K562 (cell line): ENCODE results near the gene CDYL. TPM values are rescaled to one million over a fixed set of nuclear protein-coding genes. Genes with fewer than 3 reads are reported as not detected.

Experiments
- ATAC-seq: fragments of 200-7000 bp; cut with Tn5 transposase; 3 replicates; pipeline ENCODE4 v1.9.1; 2020; ENCODE audit warnings: moderate library complexity
- BruUV-seq: library from RNA; stranded (reverse); fragments of 400-500 nt; replicated peaks from 2 replicates; lab custom pipeline; 2021; lab: Mats Ljungman, UMichigan
- CTCF ChIA-PET: fragments of 300-600 bp; formaldehyde crosslinking; extraction: SDS; loops from one replicate; lab custom pipeline; 2021; ENCODE audit warnings: low intra/inter-chr PET ratio; lab: Yijun Ruan, JAX
- POLR2A ChIA-PET: fragments of 300-600, 350-650 bp; sonication (Branson Sonifier 250); formaldehyde crosslinking; extraction: SDS; loops from one replicate; lab custom pipeline; 2021; ENCODE audit warnings: antibody characterized with exemption, inconsistent platforms; lab: Yijun Ruan, JAX
- DNase-seq, 4 experiments: peaks; one replicate each; pipeline versions ENCODE4 v3.0.0 to v3.0.0-alpha.2; 2011 to 2018; ENCODE audit warnings: low spot score in 3 of 4, mixed read lengths in 3 of 4; ENCODE audit errors: extremely low read depth in 1 of 4
- FAIRE-seq: peaks from 2 replicates; lab custom pipeline; 2011; peaks lifted over from hg19 to GRCh38; lab: Jason Lieb, UNC
- H2AFZ ChIP-seq: 2 replicates; pipeline ENCODE4 v1.6.0; 2011; ENCODE audit warnings: low read depth, low read length, control low read depth, inconsistent platforms
- H3K27ac ChIP-seq: fragments of 200-600 bp; 3 replicates; pipeline ENCODE4 v1.8.0; 2011; ENCODE audit warnings: low read depth, mild to moderate bottlenecking, control low read depth, inconsistent platforms, low read length, moderate library complexity, mixed read lengths; ENCODE audit errors: extremely low read depth
- H3K27me3 ChIP-seq, 2 experiments: fragments of 300-600 bp in 1 of 2; 2 replicates in 1 of 2; 3 replicates in 1 of 2; pipeline versions ENCODE4 v1.6.0 to v1.8.0; 2011; ENCODE audit warnings: inconsistent platforms in 2 of 2, low read length in 2 of 2, mild to moderate bottlenecking in 1 of 2, mixed read lengths in 1 of 2, moderate library complexity in 1 of 2; ENCODE audit not compliant: control insufficient read depth in 2 of 2, insufficient read depth in 2 of 2
- H3K36me3 ChIP-seq: fragments of 300-600 bp; 3 replicates; pipeline ENCODE4 v1.8.0; 2011; ENCODE audit warnings: mild to moderate bottlenecking, low read length, inconsistent platforms; ENCODE audit not compliant: control insufficient read depth, insufficient read depth
- H3K4me1 ChIP-seq, 2 experiments: fragments of 200-600 bp in 1 of 2; replicated peaks in 1 of 2; 2 replicates in 1 of 2; 3 replicates in 1 of 2; pipeline versions ENCODE4 v1.5.1 to v1.8.0; 2011; ENCODE audit warnings: inconsistent platforms in 2 of 2, low read length in 2 of 2, mild to moderate bottlenecking in 1 of 2, mixed read lengths in 1 of 2, moderate library complexity in 1 of 2; ENCODE audit not compliant: control insufficient read depth in 2 of 2, insufficient read depth in 2 of 2
- H3K4me2 ChIP-seq: 2 replicates; pipeline ENCODE4 v1.6.1; 2011; ENCODE audit warnings: low read length, control low read depth, inconsistent platforms, mixed read lengths; ENCODE audit not compliant: insufficient read depth
- H3K4me3 ChIP-seq: fragments of 200-600 bp; sonication (generic), shearing (Covaris generic); 2 replicates; pipeline ENCODE4 v1.5.1; 2016; ENCODE audit warnings: control low read depth, inconsistent platforms
- H3K79me2 ChIP-seq: fragments of 200-600 bp; 3 replicates; pipeline ENCODE4 v1.8.0; 2011; ENCODE audit warnings: low read length, inconsistent platforms; ENCODE audit not compliant: control insufficient read depth, insufficient read depth
- H3K9ac ChIP-seq, 2 experiments: 2 replicates each; pipeline versions ENCODE4 v1.6.0 to v1.6.1; 2011; ENCODE audit warnings: low read depth in 2 of 2, low read length in 2 of 2, control low read depth in 1 of 2, inconsistent platforms in 1 of 2, mild to moderate bottlenecking in 1 of 2, mixed read lengths in 1 of 2; ENCODE audit not compliant: insufficient read depth in 1 of 2
- H3K9me1 ChIP-seq: one replicate; pipeline ENCODE4 v1.6.0; 2011; ENCODE audit warnings: inconsistent platforms, mild to moderate bottlenecking, low read length, moderate library complexity; ENCODE audit not compliant: control insufficient read depth, insufficient read depth
- H3K9me3 ChIP-seq: replicated peaks from 2 replicates; pipeline ENCODE4 v1.5.1; 2011; ENCODE audit warnings: low read depth, low read length, inconsistent platforms; ENCODE audit not compliant: control insufficient read depth, insufficient read depth
- H4K20me1 ChIP-seq: replicated peaks from 2 replicates; pipeline ENCODE4 v1.6.1; 2011; ENCODE audit warnings: low read length, inconsistent platforms, mixed read lengths; ENCODE audit not compliant: control insufficient read depth, insufficient read depth
- ASH1L ChIP-seq: fragments of 450-650 bp; IDR thresholded peaks from 2 replicates; pipeline ENCODE4 v1.6.1; 2018; ENCODE audit warnings: borderline replicate concordance, mild to moderate bottlenecking, low read depth; ENCODE audit not compliant: partially characterized antibody
- CHD2 ChIP-seq: IDR thresholded peaks from 2 replicates; pipeline ENCODE4 v1.6.1; 2011; ENCODE audit warnings: low read depth, low read length
- CLOCK ChIP-seq: fragments of 250-450 bp; sonication (Bioruptor Pico); IDR thresholded peaks from 2 replicates; pipeline ENCODE4 v1.4.0; 2020; ENCODE audit warnings: mild to moderate bottlenecking, moderate library complexity, borderline replicate concordance
- DIDO1 ChIP-seq: fragments of 450-650 bp; IDR thresholded peaks from 2 replicates; pipeline ENCODE4 v1.6.1; 2016; ENCODE audit warnings: low read depth, missing biosample characterization, missing genetic modification characterization
- E2F6 ChIP-seq, 2 experiments: IDR thresholded peaks; 2 replicates each; pipeline ENCODE4 v1.6.1; 2011; ENCODE audit warnings: borderline replicate concordance in 1 of 2, control low read depth in 1 of 2, low read depth in 1 of 2, low read length in 1 of 2, mild to moderate bottlenecking in 1 of 2, mixed read lengths in 1 of 2, moderate library complexity in 1 of 2; ENCODE audit not compliant: insufficient read depth in 1 of 2, insufficient read length in 1 of 2, poor library complexity in 1 of 2, severe bottlenecking in 1 of 2; ENCODE audit errors: extremely low read depth in 1 of 2
- HINFP ChIP-seq: fragments of 450-650 bp; conservative IDR thresholded peaks from 2 replicates; pipeline ENCODE4 v1.6.1; 2016; ENCODE audit warnings: missing genetic modification characterization, low read depth, mild to moderate bottlenecking, control low read depth, missing compliant biosample characterization
- POLR2A ChIP-seq: fragments of 450-650 bp; conservative IDR thresholded peaks from 2 replicates; pipeline ENCODE4 v1.6.1; 2016
- PTTG1 ChIP-seq: fragments of 450-650 bp; IDR thresholded peaks from 2 replicates; pipeline ENCODE4 v1.6.1; 2016; ENCODE audit warnings: low read depth, mild to moderate bottlenecking, missing genetic modification characterization, missing compliant biosample characterization
- RNF2 ChIP-seq: sonication (generic); IDR thresholded peaks from 2 replicates; pipeline ENCODE4 v1.6.1; 2016
- SRF ChIP-seq, 2 experiments: fragments of 250-450, 450-650 bp in 1 of 2; sonication (Bioruptor Pico) in 1 of 2; sonication (generic) in 1 of 2; formaldehyde crosslinking; IDR thresholded peaks; 2 replicates each; pipeline versions ENCODE4 v1.5.0 to v1.5.1; 2020 to 2022; ENCODE audit warnings: mild to moderate bottlenecking in 1 of 2, missing genetic modification reagents in 1 of 2
- TAF15 ChIP-seq: fragments of 200-400 bp; formaldehyde crosslinking; IDR thresholded peaks from 2 replicates; pipeline ENCODE4 v1.6.1; 2017; ENCODE audit warnings: mild to moderate bottlenecking, low read depth, low read length, moderate library complexity
- TAF7 ChIP-seq: fragments of 450-650 bp; IDR thresholded peaks from 2 replicates; pipeline ENCODE4 v1.6.1; 2016; ENCODE audit warnings: missing genetic modification characterization, missing compliant biosample characterization
- TCF7L2 ChIP-seq: fragments of 150-350 bp; IDR thresholded peaks from 2 replicates; pipeline ENCODE4 v1.6.1; 2016; ENCODE audit warnings: low read depth, mild to moderate bottlenecking, low read length, moderate library complexity
- USF2 ChIP-seq: sonication (generic); formaldehyde crosslinking; IDR thresholded peaks from 2 replicates; pipeline ENCODE4 v1.5.0; 2020; ENCODE audit warnings: missing genetic modification reagents
- ZFPM2 ChIP-seq: fragments of 250-450 bp; sonication (Bioruptor Pico); IDR thresholded peaks from 2 replicates; pipeline ENCODE4 v1.5.1; 2022; ENCODE audit warnings: mild to moderate bottlenecking
- ZNF217 ChIP-seq: sonication (generic); formaldehyde crosslinking; IDR thresholded peaks from 2 replicates; pipeline ENCODE4 v1.8.0; 2022; ENCODE audit warnings: mild to moderate bottlenecking, missing genetic modification reagents
- ZNF311 ChIP-seq: fragments of 250-450 bp; sonication (Bioruptor Pico); IDR thresholded peaks from 2 replicates; pipeline ENCODE4 v1.4.0; 2020; ENCODE audit warnings: mild to moderate bottlenecking, moderate library complexity
- ZNF699 ChIP-seq: fragments of 250-450 bp; sonication (Bioruptor Pico); IDR thresholded peaks from 2 replicates; pipeline ENCODE4 v1.8.0; 2021; ENCODE audit warnings: mild to moderate bottlenecking, moderate library complexity; ENCODE audit not compliant: insufficient replicate concordance
- WGBS: fragments of 100-300 bp; shearing (Covaris generic); methylation state at CpG from one replicate; pipeline ENCODE4 v1.1.6; 2016; ENCODE audit warnings: low coverage, mixed read lengths; ENCODE audit not compliant: insufficient coverage; ENCODE audit errors: missing lambda C conversion rate; 5-methylcytosine and 5-hydroxymethylcytosine counted together
- in situ Hi-C: fragments of 300-500 bp; cut with MboI; formaldehyde crosslinking; loops from 4 replicates; pipeline ENCODE4 v1.15.0; 2018; ENCODE audit warnings: inconsistent platforms, mixed read lengths
- intact Hi-C: fragments of 100-400 bp; cut with micrococcal nuclease; formaldehyde crosslinking; loops from 2 replicates; pipeline ENCODE4 v1.14.2; 2022
- polyA plus RNA-seq, 8 experiments: library from polyadenylated mRNA; depleted of rRNA in 4 of 8; stranded (reverse) in 5 of 8; unstranded in 3 of 8; fragments of >200 nt; fragmentation: Nextera tagmentation in 2 of 8; fragmentation: Illumina TruSeq in 1 of 8; extraction: Ambion mirVana in 2 of 8; extraction: Trizol in 1 of 8; gene quantifications; 2 replicates each; pipeline versions ENCODE4 v1.2.1 to v1.2.3, GENCODE V29; 2011 to 2014; ENCODE audit warnings: inconsistent platforms in 1 of 8, missing spikeins in 1 of 8
- total RNA-seq, 7 experiments: library from RNA; depleted of rRNA in 6 of 7; stranded (reverse); fragments of >200 nt in 6 of 7; fragmentation: Illumina TruSeq in 2 of 7; extraction: Trizol in 2 of 7; gene quantifications; 2 replicates each; pipeline versions ENCODE4 v1.2.1 to v1.2.3, GENCODE V29; 2011 to 2021; ENCODE audit warnings: low replicate concordance in 1 of 7

The CDYL gene
- total and polyA plus RNA-seq, 9 of the 15 experiments (the other 6 are each of a cell fraction or from before 2014, with no cell fraction given), result 8.1 to 45.8 (median 40.8) TPM

- BruUV-seq, result no TSS peak
- Histone ChIP-seq H3K9me1 (no peaks in the 10 kb centered on the region), H3K36me3 (no peaks in the 10 kb centered on the region), H3K4me1 (no peaks in the 10 kb centered on the region), H3K4me2 (no peak overlapping the region), H3K79me2 (no peaks in the 10 kb centered on the region), H2AFZ (no peak overlapping the region), H4K20me1 (no peaks in the 10 kb centered on the region), H3K9me3 (0 out of 2 replicates have a peak, but pooled peaks cover 2% of the 10 kb centered on the region), H3K4me3 (no peak overlapping the region), H3K27ac (no peak overlapping the region), H3K27me3 (no peaks in the 10 kb centered on the region), H3K9ac (no peak overlapping the region)
- ATAC-seq (no peak), FAIRE-seq (no peak), DNase-seq (no peak)
- WGBS, result 0% methylated on average over 1 of the region's 1 CpG
- no peak for TF ChIP-seq ZNF311 (CRISPR knock-in tag)
- TF ChIP-seq PTTG1 (tag), result no peak
- TF ChIP-seq ZFPM2 (CRISPR knock-in tag), result no peak
- no peak for TF ChIP-seq E2F6 (IDR thresholded peaks at IDR 0.05; ENCODE audit: borderline replicate concordance in 1 of 2, extremely low read depth in 1 of 2, insufficient read depth in 1 of 2, insufficient read length in 1 of 2, low read depth in 1 of 2, low read length in 1 of 2, poor library complexity in 1 of 2, severe bottlenecking in 1 of 2)
- no peak for TF ChIP-seq DIDO1 (tag)
- no peak for TF ChIP-seq SRF (CRISPR knock-in tag; IDR thresholded peaks at IDR 0.05)
- TF ChIP-seq CHD2, result no peak
- TF ChIP-seq TAF15, result no peak
- TF ChIP-seq CLOCK (CRISPR knock-in tag), result no peak
- TF ChIP-seq POLR2A, result no peak
- TF ChIP-seq TAF7, result no peak
- no peak for TF ChIP-seq ASH1L
- TF ChIP-seq USF2, result no peak
- no peak for TF ChIP-seq ZNF699 (CRISPR knock-in tag)
- TF ChIP-seq ZNF217 (CRISPR knock-in tag), result no peak
- no peak for TF ChIP-seq RNF2
- TF ChIP-seq HINFP (tag), result no peak
- TF ChIP-seq TCF7L2, result no peak
- intact Hi-C loops, result no loop called here
- in situ Hi-C loops, result no loop called here
- ChIA-PET CTCF (no interaction called here), POLR2A (interaction anchor here (0.7 kb wide), 1 partner anchor 34 kb away, joined by 4 read pairs; no protein-coding TSS in a partner anchor)
Observed at GRCh38 chr6:4759997-4760396, 16.2 kb upstream of the CDYL start.
